PC-3 (cell line): ENCODE results near the gene AP4E1. TPM values are rescaled to one million over a fixed set of nuclear protein-coding genes. Genes with fewer than 3 reads are reported as not detected.

Experiments
- ATAC-seq: fragments of 200-7000 bp; cut with Tn5 transposase; 2 replicates; pipeline ENCODE4 v1.9.1; 2020; ENCODE audit warnings: mild to moderate bottlenecking, moderate library complexity
- BruUV-seq: library from RNA; stranded (reverse); fragments of 400-500 nt; replicated peaks from 2 replicates; lab custom pipeline; 2021; lab: Mats Ljungman, UMichigan
- CTCF ChIA-PET: fragments of 300-600 bp; sonication (Branson Sonifier 250); formaldehyde crosslinking; loops from one replicate; lab custom pipeline; 2022; ENCODE audit warnings: antibody characterized with exemption; lab: Charles Lee
- POLR2A ChIA-PET: fragments of 300-600 bp; sonication (Branson Sonifier 250); formaldehyde crosslinking; loops from one replicate; lab custom pipeline; 2022; ENCODE audit warnings: antibody characterized with exemption; ENCODE audit not compliant: unreplicated experiment; lab: Charles Lee
- DNase-seq: peaks from one replicate; pipeline ENCODE4 v3.0.0-alpha.2; 2015
- H2AFZ ChIP-seq: fragments of 300-600 bp; sonication (generic); 2 replicates; pipeline ENCODE4 v1.6.0; 2016; ENCODE audit warnings: antibody characterized with exemption, low read length
- H3F3A ChIP-seq: fragments of 300-600 bp; sonication (generic); one replicate; pipeline ENCODE4 v1.6.0; 2017; ENCODE audit warnings: antibody characterized with exemption, low read length, control low read depth, mild to moderate bottlenecking; ENCODE audit not compliant: unreplicated experiment
- H3K27ac ChIP-seq: fragments of 300-600 bp; sonication (generic); 2 replicates; pipeline ENCODE4 v1.5.1; 2016; ENCODE audit warnings: mild to moderate bottlenecking, low read length
- H3K27me3 ChIP-seq: fragments of 300-600 bp; sonication (generic); 2 replicates; pipeline ENCODE4 v1.6.1; 2016; ENCODE audit warnings: low read length, mixed read lengths
- H3K36me3 ChIP-seq: fragments of 300-600 bp; sonication (generic); 2 replicates; pipeline ENCODE4 v1.6.1; 2016; ENCODE audit warnings: low read depth, mixed run types, low read length, mixed read lengths
- H3K4me1 ChIP-seq: fragments of 300-600 bp; sonication (generic); 2 replicates; pipeline ENCODE4 v1.5.1; 2016; ENCODE audit warnings: low read length; ENCODE audit not compliant: insufficient read depth
- H3K4me2 ChIP-seq: fragments of 300-600 bp; sonication (generic); 2 replicates; pipeline ENCODE4 v1.6.0; 2016; ENCODE audit warnings: low read length
- H3K4me3 ChIP-seq: fragments of 300-600 bp; sonication (generic); 2 replicates; pipeline ENCODE4 v1.5.1; 2016; ENCODE audit warnings: mild to moderate bottlenecking, low read length, mixed read lengths
- H3K79me2 ChIP-seq: fragments of 300-600 bp; sonication (generic); 2 replicates; pipeline ENCODE4 v1.6.1; 2017; ENCODE audit warnings: low read length, mixed read lengths
- H3K9ac ChIP-seq: fragments of 300-600 bp; sonication (generic); 2 replicates; pipeline ENCODE4 v1.6.0; 2016; ENCODE audit warnings: mild to moderate bottlenecking, low read length
- H3K9me2 ChIP-seq: fragments of 300-600 bp; sonication (generic); replicated peaks from 2 replicates; pipeline ENCODE4 v1.6.1; 2016; ENCODE audit warnings: mixed run types, low read length, mixed read lengths
- H3K9me3 ChIP-seq: fragments of 300-600 bp; sonication (generic); 2 replicates; pipeline ENCODE4 v1.6.1; 2016; ENCODE audit warnings: low read length, mixed read lengths
- H4K20me1 ChIP-seq: fragments of 300-600 bp; sonication (generic); 2 replicates; pipeline ENCODE4 v1.6.1; 2016; ENCODE audit warnings: low read length, mixed read lengths
- EZH2 ChIP-seq: fragments of 300-600 bp; sonication (generic); IDR thresholded peaks from one replicate; pipeline ENCODE4 v1.6.1; 2017; ENCODE audit warnings: antibody characterized with exemption, mild to moderate bottlenecking, low read length; ENCODE audit not compliant: unreplicated experiment
- EZH2phosphoT487 ChIP-seq: fragments of 300-600 bp; sonication (generic); IDR thresholded peaks from 2 replicates; pipeline ENCODE4 v1.6.1; 2018; ENCODE audit warnings: mild to moderate bottlenecking, antibody characterized with exemption, low read length, borderline replicate concordance
- intact Hi-C: fragments of 100-400 bp; cut with micrococcal nuclease; formaldehyde crosslinking; loops from 2 replicates; pipeline ENCODE4 v1.9.0; 2023
- total RNA-seq: library from RNA; depleted of rRNA; stranded (reverse); fragments of >200 nt; gene quantifications from 2 replicates; pipeline ENCODE4 v1.2.3, GENCODE V29; 2014
- TF ChIP-seq, protein P1 (sequence below): fragments of 300-600 bp; sonication (generic); conservative IDR thresholded peaks from 2 replicates; pipeline ENCODE4 v1.5.1; 2017; ENCODE audit warnings: antibody characterized with exemption, low read depth, mild to moderate bottlenecking, low read length

The AP4E1 gene
- total RNA-seq, 1 experiment from 2014 or later = 6.0 TPM

DNA sequence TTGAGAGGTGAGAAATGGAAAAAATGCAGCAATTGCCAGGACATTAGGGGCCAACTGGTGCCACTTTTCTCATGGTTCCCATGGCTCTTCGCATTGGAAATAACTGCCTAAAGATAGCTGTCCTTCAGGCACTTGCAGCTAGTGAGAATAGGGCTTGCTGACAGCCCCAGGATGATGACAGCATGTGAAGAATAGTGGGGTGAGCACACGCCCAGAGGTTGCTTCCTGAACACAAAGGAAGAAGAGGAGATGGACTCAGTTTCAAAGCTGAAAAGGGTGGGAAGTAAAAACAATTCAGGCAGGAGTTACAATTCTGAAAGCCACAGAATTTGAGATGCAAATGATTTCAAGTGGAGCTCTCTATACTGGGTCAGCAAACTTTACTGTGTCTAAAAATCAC, 140.6 kb downstream of the AP4E1 start:
- Histone ChIP-seq H4K20me1 (no peaks in the 10 kb centered on the region), H3K4me2 (no peak overlapping the region), H3K9me2 (no peaks in the 10 kb centered on the region), H3K36me3 (no peaks in the 10 kb centered on the region), H3K27me3 (no peaks in the 10 kb centered on the region), H3K4me3 (no peak overlapping the region), H3K9ac (no peak overlapping the region), H3K27ac (no peak overlapping the region), H2AFZ (no peak overlapping the region), H3K9me3 (no peaks in the 10 kb centered on the region), H3F3A (no peaks in the 10 kb centered on the region), H3K4me1 (peaks cover 13% of the 10 kb centered on the region), H3K79me2 (no peaks in the 10 kb centered on the region)
- ChIA-PET CTCF (no interaction called here), POLR2A (no interaction called here)
- intact Hi-C loops = no loop called here
- ATAC-seq (no peak), DNase-seq (no peak)
- no TSS peak for BruUV-seq
- no peak for TF ChIP-seq EZH2
- TF ChIP-seq, protein P1, sequence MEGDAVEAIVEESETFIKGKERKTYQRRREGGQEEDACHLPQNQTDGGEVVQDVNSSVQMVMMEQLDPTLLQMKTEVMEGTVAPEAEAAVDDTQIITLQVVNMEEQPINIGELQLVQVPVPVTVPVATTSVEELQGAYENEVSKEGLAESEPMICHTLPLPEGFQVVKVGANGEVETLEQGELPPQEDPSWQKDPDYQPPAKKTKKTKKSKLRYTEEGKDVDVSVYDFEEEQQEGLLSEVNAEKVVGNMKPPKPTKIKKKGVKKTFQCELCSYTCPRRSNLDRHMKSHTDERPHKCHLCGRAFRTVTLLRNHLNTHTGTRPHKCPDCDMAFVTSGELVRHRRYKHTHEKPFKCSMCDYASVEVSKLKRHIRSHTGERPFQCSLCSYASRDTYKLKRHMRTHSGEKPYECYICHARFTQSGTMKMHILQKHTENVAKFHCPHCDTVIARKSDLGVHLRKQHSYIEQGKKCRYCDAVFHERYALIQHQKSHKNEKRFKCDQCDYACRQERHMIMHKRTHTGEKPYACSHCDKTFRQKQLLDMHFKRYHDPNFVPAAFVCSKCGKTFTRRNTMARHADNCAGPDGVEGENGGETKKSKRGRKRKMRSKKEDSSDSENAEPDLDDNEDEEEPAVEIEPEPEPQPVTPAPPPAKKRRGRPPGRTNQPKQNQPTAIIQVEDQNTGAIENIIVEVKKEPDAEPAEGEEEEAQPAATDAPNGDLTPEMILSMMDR = no peak

DNA sequence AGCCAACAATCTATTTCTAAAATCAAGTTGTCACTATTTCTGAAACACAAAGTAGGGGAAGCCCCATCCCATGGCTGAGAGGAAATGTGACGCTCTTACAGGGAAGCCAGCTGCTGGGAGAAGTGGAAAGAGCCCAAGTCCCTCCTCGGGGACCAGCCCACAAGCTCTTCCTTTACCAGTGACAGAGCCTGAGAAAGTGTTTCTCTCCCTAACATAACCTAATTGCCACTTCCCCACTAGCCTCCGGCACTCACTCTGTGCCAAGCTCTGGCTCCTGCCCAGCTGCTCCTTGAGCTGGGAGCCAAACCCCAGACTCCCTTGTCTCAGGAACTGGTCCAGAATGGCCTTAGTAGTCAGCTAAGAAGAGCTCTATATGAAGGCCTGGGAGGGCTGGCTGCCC, 143.3 kb downstream of the AP4E1 start:
- intact Hi-C loops = no loop called here
- Histone ChIP-seq H2AFZ (no peak overlapping the region), H3K27ac (no peak overlapping the region), H3K79me2 (no peaks in the 10 kb centered on the region), H3K9me3 (no peaks in the 10 kb centered on the region), H3K9ac (no peak overlapping the region), H3K4me3 (no peak overlapping the region), H3K4me1 (peaks cover 8% of the 10 kb centered on the region; the same call in 1 of the 2 replicates), H3K36me3 (no peaks in the 10 kb centered on the region), H3F3A (no peaks in the 10 kb centered on the region), H3K4me2 (no peak overlapping the region), H3K27me3 (no peaks in the 10 kb centered on the region), H3K9me2 (no peaks in the 10 kb centered on the region), H4K20me1 (no peaks in the 10 kb centered on the region)
- no TSS peak for BruUV-seq
- ChIA-PET CTCF (no interaction called here), POLR2A (no interaction called here)
- TF ChIP-seq EZH2 = no peak
- TF ChIP-seq, protein P1 = no peak
- no peak for TF ChIP-seq EZH2phosphoT487
- ATAC-seq (no peak), DNase-seq (no peak)

DNA sequence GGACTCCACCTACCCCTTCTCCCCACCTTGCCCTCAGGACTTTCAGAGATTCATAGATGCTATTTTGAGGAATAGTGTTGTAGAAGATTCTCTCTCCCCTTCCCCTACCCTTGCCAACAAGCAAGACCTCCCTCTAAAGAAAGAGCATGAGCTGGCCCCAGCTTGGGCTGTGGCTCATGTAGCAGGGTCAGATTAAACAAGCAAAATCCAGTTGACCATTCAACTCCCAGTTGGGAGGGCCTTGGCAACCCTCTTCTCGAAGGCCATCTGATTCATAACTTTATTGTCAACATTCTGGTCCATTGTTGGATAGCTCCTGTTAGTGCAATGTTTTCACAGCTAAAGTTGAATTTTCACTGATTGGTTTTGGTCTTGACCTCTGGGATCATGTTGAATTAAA, 145.1 kb downstream of the AP4E1 start:
- no peaks in the 10 kb centered on the region for H3K36me3 ChIP-seq
- no peak overlapping the region for H3K27ac ChIP-seq
- no peak overlapping the region for H3K4me2 ChIP-seq
- ChIA-PET POLR2A (no interaction called here), CTCF (no interaction called here)
- intact Hi-C loops = no loop called here
- H3K79me2 ChIP-seq = no peaks in the 10 kb centered on the region
- BruUV-seq = no TSS peak
- H2AFZ ChIP-seq = no peak overlapping the region
- H3K9ac ChIP-seq = no peak overlapping the region
- H3K4me3 ChIP-seq = no peak overlapping the region
- no peak for TF ChIP-seq EZH2
- TF ChIP-seq EZH2phosphoT487 = no peak
- TF ChIP-seq, protein P1 = no peak
- H3K9me3 ChIP-seq = no peaks in the 10 kb centered on the region
- no peaks in the 10 kb centered on the region for H4K20me1 ChIP-seq
- ATAC-seq = no peak
- DNase-seq = no peak
- H3F3A ChIP-seq = no peaks in the 10 kb centered on the region
- no peaks in the 10 kb centered on the region for H3K4me1 ChIP-seq
- H3K9me2 ChIP-seq = no peaks in the 10 kb centered on the region
- H3K27me3 ChIP-seq = no peaks in the 10 kb centered on the region
